Duodenal mucosa (tissue), 2 donors: ENCODE measurements around the gene TPP2.

Experiments
- H3K27ac ChIP-seq: one replicate; pipeline ENCODE4 v1.7.0; 2013; ENCODE audit warnings: low read depth, low read length
- H3K27me3 ChIP-seq, 2 donors: one replicate each; pipeline ENCODE4 v1.7.0; 2013; ENCODE audit warnings: low read length in 2 of 2, control low read depth in 1 of 2; ENCODE audit not compliant: insufficient read depth in 2 of 2, control insufficient read depth in 1 of 2
- H3K36me3 ChIP-seq, 2 donors: one replicate each; pipeline ENCODE4 v1.7.0; 2013; ENCODE audit warnings: low read length in 2 of 2, control low read depth in 1 of 2; ENCODE audit not compliant: insufficient read depth in 2 of 2, control insufficient read depth in 1 of 2
- H3K4me1 ChIP-seq, 2 donors: one replicate each; pipeline ENCODE4 v1.7.0; 2013; ENCODE audit warnings: low read length in 2 of 2, control low read depth in 1 of 2; ENCODE audit not compliant: insufficient read depth in 2 of 2, control insufficient read depth in 1 of 2
- H3K4me3 ChIP-seq, 2 donors: one replicate each; pipeline ENCODE4 v1.7.0; 2013; ENCODE audit warnings: low read length in 2 of 2, low read depth in 1 of 2
- H3K9ac ChIP-seq, 2 donors: one replicate each; pipeline ENCODE4 v1.7.0; 2013; ENCODE audit warnings: low read length in 2 of 2, low read depth in 1 of 2
- H3K9me3 ChIP-seq, 2 donors: one replicate each; pipeline ENCODE4 v1.7.0; 2013; ENCODE audit warnings: low read length in 2 of 2, control low read depth in 1 of 2; ENCODE audit not compliant: control insufficient read depth in 1 of 2

Gene TPP2

DNA sequence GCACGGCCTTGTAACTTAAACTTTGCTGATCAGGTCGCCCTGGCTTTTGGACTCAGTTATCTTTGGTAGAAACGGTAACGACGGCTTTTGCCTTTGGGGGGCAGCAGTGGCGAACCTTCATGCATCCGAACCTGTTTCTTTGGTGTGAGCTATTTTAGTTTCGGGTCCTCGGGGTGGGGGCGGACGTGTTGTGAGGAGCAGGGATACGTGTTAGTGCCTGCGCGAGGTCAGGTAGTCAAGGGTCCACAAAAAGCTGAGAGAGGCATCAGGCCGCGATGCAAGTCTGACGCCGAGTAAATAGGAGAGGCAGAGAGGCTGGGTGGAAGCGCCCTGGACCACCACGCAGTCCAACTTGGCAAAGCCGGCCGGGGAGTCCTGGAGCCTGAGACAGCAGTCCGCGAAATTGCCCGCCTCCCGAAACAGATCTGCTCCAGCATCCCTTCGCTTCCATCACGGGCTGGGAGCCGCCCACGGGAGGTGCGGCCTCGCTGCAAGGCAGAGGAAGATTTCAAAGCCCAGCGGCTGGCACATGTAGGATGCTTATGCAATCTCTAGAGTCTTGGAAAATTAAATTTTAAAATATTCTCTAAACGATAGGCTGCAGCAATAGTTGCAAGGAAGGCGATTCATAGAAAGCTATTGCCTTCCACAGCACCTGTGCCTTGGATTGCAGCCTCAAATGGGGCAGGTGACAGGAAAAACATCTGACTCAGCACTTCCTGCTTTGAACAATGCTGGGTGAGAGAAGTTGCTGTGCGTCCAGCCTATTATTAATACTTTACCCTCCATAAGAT is 4.6 kb upstream of the TPP2 start:
- H3K9ac ChIP-seq: peak overlapping the region; percentile 61 to 64
- H3K27ac ChIP-seq: no peak overlapping the region
- no peaks in the 10 kb centered on the region for H3K9me3 ChIP-seq

DNA sequence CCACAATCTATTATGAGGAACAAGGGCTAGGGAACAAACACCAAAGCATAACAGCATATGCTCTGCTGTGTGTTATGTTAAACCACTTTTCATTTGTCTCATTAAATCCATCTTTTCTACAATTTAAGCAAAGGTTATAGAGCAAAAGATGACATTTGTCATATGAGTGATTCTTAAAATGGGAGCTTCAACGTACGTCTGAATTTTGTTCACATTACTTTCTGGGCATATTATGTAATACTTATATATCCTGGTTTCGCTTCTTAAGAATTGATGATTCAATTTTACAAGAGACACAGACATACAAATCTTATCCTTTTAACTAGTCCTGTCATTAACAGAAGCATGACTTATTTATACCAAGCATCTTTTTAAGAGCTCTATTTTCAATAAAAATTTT is 3.3 kb upstream of the TPP2 start:
- Histone ChIP-seq H3K27me3 (no peaks in the 10 kb centered on the region), H3K4me3 (no peak overlapping the region), H3K9ac (no peak overlapping the region), H3K9me3 (no peaks in the 10 kb centered on the region), H3K4me1 (peaks cover 17 to 20% of the 10 kb centered on the region in 2 donors), H3K36me3 (no peaks in the 10 kb centered on the region), H3K27ac (no peak overlapping the region)

More for the DNA sequence above, 4.6 kb upstream of the TPP2 start:
- H3K36me3 ChIP-seq: no peaks in the 10 kb centered on the region
- no peaks in the 10 kb centered on the region for H3K27me3 ChIP-seq
- peaks cover 12 to 14% of the 10 kb centered on the region in 2 donors for H3K4me1 ChIP-seq
- peak overlapping the region; percentile 83 to 85 for H3K4me3 ChIP-seq

DNA sequence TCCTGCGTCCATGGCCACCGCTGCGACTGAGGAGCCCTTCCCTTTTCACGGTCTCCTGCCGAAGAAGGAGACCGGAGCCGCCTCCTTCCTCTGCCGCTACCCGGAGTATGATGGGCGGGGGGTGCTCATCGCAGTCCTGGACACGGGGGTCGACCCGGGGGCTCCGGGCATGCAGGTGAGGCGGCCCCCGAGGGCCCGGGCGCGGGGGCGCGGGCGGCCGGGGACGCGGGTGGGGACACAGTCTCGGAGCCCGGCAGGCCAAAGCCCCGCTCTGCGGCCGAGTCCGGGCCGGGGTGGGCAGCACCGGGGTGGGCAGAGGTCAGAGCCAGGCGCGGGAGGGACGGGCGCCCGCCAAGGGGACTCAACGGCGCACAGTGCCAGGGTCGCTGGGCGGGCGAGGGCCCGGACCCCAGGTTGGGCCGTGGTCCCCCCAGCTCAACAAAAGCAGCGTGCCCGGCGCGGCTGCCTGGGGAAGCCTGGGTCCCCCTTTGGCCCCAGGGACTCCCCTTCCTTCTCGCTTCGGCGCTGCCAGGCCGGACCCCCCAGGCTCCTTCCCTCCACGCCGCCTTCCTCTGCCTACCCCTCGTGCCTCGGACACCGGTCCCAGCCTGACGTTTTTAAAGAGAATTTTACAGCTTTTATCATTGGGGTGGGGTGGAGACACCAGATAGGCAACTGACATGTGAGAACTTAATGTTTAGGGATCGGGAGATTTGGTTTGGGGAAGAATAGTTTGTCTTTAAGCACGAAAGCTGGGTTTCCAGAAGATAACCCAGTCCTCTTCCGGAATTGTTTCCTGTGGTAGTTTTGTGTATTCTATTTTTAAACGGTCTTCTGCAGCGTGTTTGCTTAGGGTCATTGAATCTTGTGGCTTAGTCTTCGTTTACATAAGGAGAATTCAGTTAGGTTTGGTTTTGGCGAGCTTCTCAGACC is 509 bp downstream of the TPP2 start:
- peak overlapping the region; percentile 87 to 94 for H3K4me3 ChIP-seq
- H3K36me3 ChIP-seq: peaks cover 0 to 1% of the 10 kb centered on the region in 2 donors
- H3K9ac ChIP-seq: peak overlapping the region; percentile 95 to 99
- peaks cover 26 to 34% of the 10 kb centered on the region in 2 donors for H3K4me1 ChIP-seq
- no peaks in the 10 kb centered on the region for H3K27me3 ChIP-seq
- H3K27ac ChIP-seq: peak overlapping the region; percentile 69
- H3K9me3 ChIP-seq: no peaks in the 10 kb centered on the region

DNA sequence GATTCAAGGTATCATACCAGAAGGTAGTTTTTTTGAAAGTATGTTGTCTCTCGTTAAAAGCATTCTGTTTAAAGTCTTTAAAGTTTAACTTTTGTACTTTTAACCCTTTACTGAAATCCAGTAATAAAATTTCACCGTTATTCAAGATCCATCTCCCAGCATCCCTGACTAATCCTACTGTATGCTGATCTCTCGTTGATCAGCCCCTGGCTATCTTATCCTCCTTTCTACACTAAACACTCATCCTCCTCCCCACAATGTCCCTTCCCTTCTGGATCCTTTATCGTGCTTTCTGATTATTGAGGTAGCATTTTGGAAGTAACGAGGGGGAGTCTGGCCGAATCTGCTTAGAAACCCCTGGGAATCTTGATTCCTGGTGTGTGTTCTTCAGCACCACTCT is 1.3 kb downstream of the TPP2 start:
- H3K4me3 ChIP-seq: peak overlapping the region; percentile 87 to 94
- H3K27me3 ChIP-seq: no peaks in the 10 kb centered on the region
- no peak overlapping the region for H3K27ac ChIP-seq
- H3K4me1 ChIP-seq: peaks cover 26 to 27% of the 10 kb centered on the region in 2 donors
- peaks cover 0 to 4% of the 10 kb centered on the region in 2 donors for H3K36me3 ChIP-seq
- H3K9ac ChIP-seq: peak overlapping the region; percentile 95 to 99
- H3K9me3 ChIP-seq: no peaks in the 10 kb centered on the region

DNA sequence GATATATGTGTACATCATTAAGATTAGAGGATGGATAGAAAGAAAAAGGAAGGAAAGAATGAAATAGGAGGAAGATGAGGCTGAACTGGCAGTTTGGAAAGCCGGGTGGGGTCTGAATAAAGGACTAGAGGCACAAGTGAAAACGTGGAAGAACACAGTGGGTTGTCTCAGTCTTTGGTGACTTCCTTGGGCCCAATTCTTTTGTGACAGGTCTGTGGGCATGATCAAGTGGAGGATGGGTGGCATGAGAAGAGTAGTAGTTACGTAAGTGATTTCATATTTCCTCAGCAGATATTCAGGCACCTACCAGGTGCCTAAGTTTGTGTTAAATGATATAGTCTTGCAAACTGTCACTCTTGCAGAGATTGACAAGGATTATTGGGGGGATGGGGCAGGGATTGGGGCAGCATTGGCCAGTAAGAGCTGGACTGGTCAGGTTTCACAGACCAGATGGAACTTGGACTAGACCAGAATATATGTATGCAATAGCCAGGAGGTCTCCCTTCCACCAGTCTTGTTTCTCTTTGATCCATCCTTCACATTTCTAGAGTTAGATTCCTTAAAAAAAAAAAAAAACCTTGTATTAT is 2.7 kb downstream of the TPP2 start:
- H3K4me3 ChIP-seq: no peak overlapping the region
- H3K27me3 ChIP-seq: no peaks in the 10 kb centered on the region
- no peak overlapping the region for H3K27ac ChIP-seq
- no peak overlapping the region for H3K9ac ChIP-seq
- H3K4me1 ChIP-seq: peaks cover 26 to 27% of the 10 kb centered on the region in 2 donors
- peaks cover 0 to 4% of the 10 kb centered on the region in 2 donors for H3K36me3 ChIP-seq
- no peaks in the 10 kb centered on the region for H3K9me3 ChIP-seq

DNA sequence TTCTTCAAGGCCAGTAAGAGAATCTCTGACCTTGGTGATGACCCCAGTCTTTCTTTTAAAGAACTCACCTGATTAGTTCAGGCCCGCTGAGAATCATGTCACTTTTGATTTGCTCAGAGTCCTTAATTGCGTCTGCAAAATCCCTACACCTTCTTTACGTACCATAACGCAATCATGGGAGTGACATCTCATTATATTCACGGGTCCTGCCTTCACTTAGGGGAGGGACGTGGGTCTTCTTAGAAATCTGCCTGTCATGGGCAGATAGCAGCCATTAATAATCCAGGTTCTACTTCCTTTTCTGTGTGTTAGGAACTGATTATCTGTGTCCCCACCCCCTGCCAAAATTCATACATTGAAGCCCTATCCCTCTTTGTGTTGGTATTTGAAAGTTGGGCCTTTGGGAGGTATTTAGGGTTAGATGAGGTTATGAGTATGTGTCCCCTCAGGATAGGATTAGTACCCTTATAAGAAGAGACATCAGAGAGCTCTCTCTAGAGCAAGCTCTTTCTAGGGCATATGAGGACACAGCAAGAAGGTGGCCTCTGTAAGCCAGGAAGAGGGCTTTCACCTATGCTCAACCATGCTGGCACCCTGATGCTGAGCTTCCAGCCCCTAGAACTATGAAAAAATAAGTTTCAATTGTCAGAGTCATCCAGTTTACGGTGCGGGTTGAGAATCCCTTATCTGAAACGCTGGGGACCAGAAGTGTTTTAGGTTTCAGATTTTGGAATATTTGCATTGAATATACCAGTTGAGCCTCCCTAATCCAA is 9.9 kb downstream of the TPP2 start:
- H3K4me1 ChIP-seq: no peaks in the 10 kb centered on the region
- no peaks in the 10 kb centered on the region for H3K27me3 ChIP-seq
- no peak overlapping the region for H3K4me3 ChIP-seq
- H3K27ac ChIP-seq: no peak overlapping the region
- H3K9me3 ChIP-seq: no peaks in the 10 kb centered on the region
- no peak overlapping the region for H3K9ac ChIP-seq
- H3K36me3 ChIP-seq: peaks cover 23 to 58% of the 10 kb centered on the region in 2 donors

DNA sequence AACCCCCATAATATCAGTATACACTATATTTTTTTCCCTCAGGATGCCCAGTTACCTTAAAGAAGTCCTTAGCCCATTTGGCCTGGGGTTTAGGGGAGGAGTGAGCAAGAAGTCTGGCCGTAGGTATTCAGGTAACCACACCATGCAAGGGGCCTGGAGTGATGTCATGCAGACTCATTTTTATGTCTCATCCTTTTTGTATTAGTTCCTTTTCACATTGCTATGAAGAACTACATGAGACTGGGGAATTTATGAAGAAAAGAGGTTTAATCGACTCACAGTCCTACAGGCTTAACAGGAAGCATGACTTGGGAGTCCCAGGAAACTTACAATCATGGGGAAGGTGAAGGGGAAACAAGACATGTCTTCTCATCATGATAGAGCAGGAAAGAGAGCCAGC is 12.2 kb downstream of the TPP2 start:
- Histone ChIP-seq H3K9ac (no peak overlapping the region), H3K27ac (no peak overlapping the region), H3K27me3 (no peaks in the 10 kb centered on the region), H3K4me1 (no peaks in the 10 kb centered on the region), H3K36me3 (peaks cover 28 to 59% of the 10 kb centered on the region in 2 donors), H3K9me3 (no peaks in the 10 kb centered on the region), H3K4me3 (no peak overlapping the region)

DNA sequence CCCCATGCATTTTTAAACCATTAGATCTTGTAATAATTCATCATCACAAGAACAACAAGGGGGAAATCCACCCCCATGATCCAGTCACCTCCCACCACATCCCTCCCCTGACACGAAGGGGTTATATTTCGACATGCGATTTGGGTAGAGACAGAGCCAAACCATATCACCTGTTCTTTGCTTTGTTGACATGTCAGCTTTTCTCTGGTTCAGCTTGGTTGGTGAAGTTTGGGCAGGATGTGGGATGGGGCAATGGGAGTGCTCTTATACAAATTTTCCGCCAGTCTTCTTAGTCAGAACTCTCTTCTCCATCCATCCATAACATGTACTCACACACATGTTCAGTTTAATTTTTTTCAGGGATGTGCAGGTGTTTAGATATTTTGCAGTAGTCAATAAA is 12.9 kb downstream of the TPP2 start:
- Histone ChIP-seq H3K36me3 (peaks cover 28 to 63% of the 10 kb centered on the region in 2 donors), H3K4me3 (no peak overlapping the region), H3K27me3 (no peaks in the 10 kb centered on the region), H3K9ac (no peak overlapping the region), H3K9me3 (no peaks in the 10 kb centered on the region), H3K27ac (no peak overlapping the region), H3K4me1 (no peaks in the 10 kb centered on the region)

DNA sequence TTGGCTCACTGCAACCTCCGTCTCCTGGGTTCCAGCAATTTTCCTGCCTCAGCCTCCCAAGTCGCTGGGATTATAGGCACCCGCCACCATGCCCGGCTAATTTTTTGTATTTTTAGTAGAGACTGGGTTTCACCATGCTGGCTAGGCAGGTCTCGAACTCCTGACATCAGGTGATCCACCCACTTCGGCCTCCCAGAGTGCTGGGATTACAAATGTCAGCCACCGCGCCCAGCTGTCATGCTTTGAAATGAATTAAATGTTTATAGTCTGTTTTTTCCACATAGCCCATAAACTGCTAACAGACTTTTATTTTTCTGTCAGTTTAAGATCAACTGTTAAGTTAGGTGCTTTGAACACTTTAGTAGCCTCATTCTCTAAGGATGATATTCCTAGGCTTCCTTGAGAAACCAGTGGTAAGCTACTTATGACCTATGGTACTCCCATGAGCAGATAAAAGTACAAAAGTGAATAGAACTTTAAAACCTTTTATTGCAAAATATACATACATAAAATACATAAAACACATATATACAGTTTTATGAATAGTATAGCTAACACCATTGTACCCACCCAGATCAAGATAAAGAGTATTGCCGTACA is 13.6 kb downstream of the TPP2 start:
- H3K36me3 ChIP-seq: peaks cover 23 to 61% of the 10 kb centered on the region in 2 donors
- no peaks in the 10 kb centered on the region for H3K9me3 ChIP-seq
- H3K27me3 ChIP-seq: no peaks in the 10 kb centered on the region
- no peaks in the 10 kb centered on the region for H3K4me1 ChIP-seq
- H3K27ac ChIP-seq: no peak overlapping the region
- H3K4me3 ChIP-seq: no peak overlapping the region
- H3K9ac ChIP-seq: no peak overlapping the region
